ENCODE results near the gene KCNIP1.

The KCNIP1 gene

DNA sequence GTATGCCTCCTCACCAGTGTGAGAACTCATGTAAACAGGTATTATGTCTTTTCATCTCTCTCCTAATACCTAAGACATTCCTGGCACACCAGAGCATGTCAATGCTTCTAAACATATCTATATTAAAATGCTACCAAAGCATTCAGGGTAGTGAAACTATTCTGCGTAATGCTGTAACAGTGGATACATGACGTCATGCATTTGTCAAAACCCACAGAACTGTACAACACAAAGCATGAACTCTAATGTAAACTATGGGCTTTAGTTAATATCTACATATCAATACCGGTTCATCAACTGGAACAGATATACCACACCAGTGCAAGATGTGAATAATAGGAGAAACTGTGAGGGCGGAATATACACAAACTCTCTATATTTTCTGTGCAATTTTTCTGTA, 207.5 kb downstream of the KCNIP1 start:
- Histone ChIP-seq H3K36me3 (ENCODE audit: control insufficient read depth in 2 of 2, insufficient read depth in 1 of 2, low read length in 2 of 2) (no peaks in the 10 kb centered on the region), H3K4me3 (ENCODE audit: low read depth, low read length) (no peak overlapping the region), H3K4me1 (ENCODE audit: control insufficient read depth, insufficient read depth, low read length) (no peaks in the 10 kb centered on the region), H3K9me3 (ENCODE audit: control insufficient read depth, insufficient read depth, low read depth, low read length) (no peaks in the 10 kb centered on the region), H3K27ac (ENCODE audit: extremely low read depth, low read depth, low read length) (no peak overlapping the region)
- POLR2A ChIA-PET: no interaction called here
- TF ChIP-seq ZNF146 (tag by site-specific recombination; IDR thresholded peaks at IDR 0.05) (no peak), OVOL3 (tag by site-specific recombination; IDR thresholded peaks at IDR 0.05) (no peak), ZNF473 (tag by site-specific recombination; IDR thresholded peaks at IDR 0.05) (no peak), SP2 (tag by site-specific recombination; IDR thresholded peaks at IDR 0.05) (no peak), ZNF792 (tag by site-specific recombination; IDR thresholded peaks at IDR 0.05) (no peak), ZNF510 (tag by site-specific recombination; IDR thresholded peaks at IDR 0.05; ENCODE audit: insufficient replicate concordance) (no peak), ZNF660 (tag by site-specific recombination; IDR thresholded peaks at IDR 0.05) (no peak), ZNF239 (tag by site-specific recombination; IDR thresholded peaks at IDR 0.05) (no peak), ZNF600 (tag by site-specific recombination; IDR thresholded peaks at IDR 0.05) (no peak), ZNF140 (tag by site-specific recombination; IDR thresholded peaks at IDR 0.05) (no peak), ZNF341 (tag by site-specific recombination; IDR thresholded peaks at IDR 0.05; ENCODE audit: low read depth) (no peak), KLF7 (tag by site-specific recombination; IDR thresholded peaks at IDR 0.05; ENCODE audit: borderline replicate concordance) (no peak)
- TF ChIP-seq, protein P1, sequence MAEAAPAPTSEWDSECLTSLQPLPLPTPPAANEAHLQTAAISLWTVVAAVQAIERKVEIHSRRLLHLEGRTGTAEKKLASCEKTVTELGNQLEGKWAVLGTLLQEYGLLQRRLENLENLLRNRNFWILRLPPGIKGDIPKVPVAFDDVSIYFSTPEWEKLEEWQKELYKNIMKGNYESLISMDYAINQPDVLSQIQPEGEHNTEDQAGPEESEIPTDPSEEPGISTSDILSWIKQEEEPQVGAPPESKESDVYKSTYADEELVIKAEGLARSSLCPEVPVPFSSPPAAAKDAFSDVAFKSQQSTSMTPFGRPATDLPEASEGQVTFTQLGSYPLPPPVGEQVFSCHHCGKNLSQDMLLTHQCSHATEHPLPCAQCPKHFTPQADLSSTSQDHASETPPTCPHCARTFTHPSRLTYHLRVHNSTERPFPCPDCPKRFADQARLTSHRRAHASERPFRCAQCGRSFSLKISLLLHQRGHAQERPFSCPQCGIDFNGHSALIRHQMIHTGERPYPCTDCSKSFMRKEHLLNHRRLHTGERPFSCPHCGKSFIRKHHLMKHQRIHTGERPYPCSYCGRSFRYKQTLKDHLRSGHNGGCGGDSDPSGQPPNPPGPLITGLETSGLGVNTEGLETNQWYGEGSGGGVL (tag by site-specific recombination; IDR thresholded peaks at IDR 0.05): no peak
- TF ChIP-seq, protein P2, sequence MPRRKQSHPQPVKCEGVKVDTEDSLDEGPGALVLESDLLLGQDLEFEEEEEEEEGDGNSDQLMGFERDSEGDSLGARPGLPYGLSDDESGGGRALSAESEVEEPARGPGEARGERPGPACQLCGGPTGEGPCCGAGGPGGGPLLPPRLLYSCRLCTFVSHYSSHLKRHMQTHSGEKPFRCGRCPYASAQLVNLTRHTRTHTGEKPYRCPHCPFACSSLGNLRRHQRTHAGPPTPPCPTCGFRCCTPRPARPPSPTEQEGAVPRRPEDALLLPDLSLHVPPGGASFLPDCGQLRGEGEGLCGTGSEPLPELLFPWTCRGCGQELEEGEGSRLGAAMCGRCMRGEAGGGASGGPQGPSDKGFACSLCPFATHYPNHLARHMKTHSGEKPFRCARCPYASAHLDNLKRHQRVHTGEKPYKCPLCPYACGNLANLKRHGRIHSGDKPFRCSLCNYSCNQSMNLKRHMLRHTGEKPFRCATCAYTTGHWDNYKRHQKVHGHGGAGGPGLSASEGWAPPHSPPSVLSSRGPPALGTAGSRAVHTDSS (tag by site-specific recombination; IDR thresholded peaks at IDR 0.05): no peak
- TF ChIP-seq, protein P3, sequence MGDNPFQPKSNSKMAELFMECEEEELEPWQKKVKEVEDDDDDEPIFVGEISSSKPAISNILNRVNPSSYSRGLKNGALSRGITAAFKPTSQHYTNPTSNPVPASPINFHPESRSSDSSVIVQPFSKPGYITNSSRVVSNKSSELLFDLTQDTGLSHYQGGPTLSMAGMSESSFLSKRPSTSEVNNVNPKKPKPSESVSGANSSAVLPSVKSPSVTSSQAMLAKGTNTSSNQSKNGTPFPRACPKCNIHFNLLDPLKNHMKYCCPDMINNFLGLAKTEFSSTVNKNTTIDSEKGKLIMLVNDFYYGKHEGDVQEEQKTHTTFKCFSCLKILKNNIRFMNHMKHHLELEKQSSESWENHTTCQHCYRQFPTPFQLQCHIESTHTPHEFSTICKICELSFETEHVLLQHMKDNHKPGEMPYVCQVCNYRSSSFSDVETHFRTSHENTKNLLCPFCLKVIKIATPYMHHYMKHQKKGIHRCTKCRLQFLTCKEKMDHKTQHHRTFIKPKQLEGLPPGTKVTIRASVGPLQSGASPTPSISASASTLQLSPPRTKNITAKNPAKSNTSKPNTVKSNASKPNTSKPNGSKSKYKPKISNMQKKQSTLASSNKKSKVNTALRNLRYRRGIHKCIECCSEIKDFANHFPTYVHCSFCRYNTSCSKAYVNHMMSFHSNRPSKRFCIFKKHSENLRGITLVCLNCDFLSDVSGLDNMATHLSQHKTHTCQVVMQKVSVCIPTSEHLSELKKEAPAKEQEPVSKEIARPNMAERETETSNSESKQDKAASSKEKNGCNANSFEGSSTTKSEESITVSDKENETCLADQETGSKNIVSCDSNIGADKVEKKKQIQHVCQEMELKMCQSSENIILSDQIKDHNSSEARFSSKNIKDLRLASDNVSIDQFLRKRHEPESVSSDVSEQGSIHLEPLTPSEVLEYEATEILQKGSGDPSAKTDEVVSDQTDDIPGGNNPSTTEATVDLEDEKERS (tag by site-specific recombination; IDR thresholded peaks at IDR 0.05): no peak
- TF ChIP-seq, protein P4, sequence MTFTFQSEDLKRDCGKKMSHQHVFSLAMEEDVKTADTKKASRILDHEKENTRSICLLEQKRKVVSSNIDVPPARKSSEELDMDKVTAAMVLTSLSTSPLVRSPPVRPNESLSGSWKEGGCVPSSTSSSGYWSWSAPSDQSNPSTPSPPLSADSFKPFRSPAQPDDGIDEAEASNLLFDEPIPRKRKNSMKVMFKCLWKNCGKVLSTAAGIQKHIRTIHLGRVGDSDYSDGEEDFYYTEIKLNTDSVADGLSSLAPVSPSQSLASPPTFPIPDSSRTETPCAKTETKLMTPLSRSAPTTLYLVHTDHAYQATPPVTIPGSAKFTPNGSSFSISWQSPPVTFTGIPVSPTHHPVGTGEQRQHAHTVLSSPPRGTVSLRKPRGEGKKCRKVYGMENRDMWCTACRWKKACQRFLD (tag by site-specific recombination; IDR thresholded peaks at IDR 0.05): no peak
- TF ChIP-seq, protein P5, sequence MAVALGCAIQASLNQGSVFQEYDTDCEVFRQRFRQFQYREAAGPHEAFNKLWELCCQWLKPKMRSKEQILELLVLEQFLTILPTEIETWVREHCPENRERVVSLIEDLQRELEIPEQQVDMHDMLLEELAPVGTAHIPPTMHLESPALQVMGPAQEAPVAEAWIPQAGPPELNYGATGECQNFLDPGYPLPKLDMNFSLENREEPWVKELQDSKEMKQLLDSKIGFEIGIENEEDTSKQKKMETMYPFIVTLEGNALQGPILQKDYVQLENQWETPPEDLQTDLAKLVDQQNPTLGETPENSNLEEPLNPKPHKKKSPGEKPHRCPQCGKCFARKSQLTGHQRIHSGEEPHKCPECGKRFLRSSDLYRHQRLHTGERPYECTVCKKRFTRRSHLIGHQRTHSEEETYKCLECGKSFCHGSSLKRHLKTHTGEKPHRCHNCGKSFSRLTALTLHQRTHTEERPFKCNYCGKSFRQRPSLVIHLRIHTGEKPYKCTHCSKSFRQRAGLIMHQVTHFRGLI (tag by site-specific recombination; IDR thresholded peaks at IDR 0.05): no peak
- CTCF ChIA-PET: interaction anchor here (0.6 kb wide), 1 partner anchor 34 kb away, joined by 4 read pairs; no protein-coding TSS in a partner anchor

DNA sequence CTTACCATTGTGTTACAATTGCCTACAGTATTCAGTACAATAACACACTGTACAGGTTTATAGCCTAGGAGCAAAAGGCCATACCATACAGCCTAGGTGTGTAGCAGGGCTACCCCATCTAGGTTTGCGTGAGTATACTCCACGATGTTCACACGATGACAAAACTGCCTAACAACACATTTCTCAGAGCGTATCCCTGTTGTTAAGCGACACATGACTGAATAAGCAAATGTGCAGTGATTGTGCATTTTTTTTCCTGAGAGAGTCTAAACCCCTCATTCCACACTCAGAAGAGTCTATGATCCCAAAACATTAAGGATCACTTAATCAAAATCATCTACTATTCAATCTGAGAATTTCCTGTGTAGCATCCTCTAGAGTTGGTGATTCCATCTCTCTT, 211.3 kb downstream of the KCNIP1 start:
- ChIA-PET POLR2A (no interaction called here), CTCF (no interaction called here)
- TF ChIP-seq ZNF529 (tag by site-specific recombination; IDR thresholded peaks at IDR 0.05; ENCODE audit: insufficient replicate concordance) (no peak), ZNF394 (tag by site-specific recombination; IDR thresholded peaks at IDR 0.05; ENCODE audit: borderline replicate concordance) (no peak), ZNF530 (tag by site-specific recombination; IDR thresholded peaks at IDR 0.05; ENCODE audit: low read depth) (no peak), ZNF112 (tag by site-specific recombination; IDR thresholded peaks at IDR 0.05) (no peak)
- TF ChIP-seq, protein P6, sequence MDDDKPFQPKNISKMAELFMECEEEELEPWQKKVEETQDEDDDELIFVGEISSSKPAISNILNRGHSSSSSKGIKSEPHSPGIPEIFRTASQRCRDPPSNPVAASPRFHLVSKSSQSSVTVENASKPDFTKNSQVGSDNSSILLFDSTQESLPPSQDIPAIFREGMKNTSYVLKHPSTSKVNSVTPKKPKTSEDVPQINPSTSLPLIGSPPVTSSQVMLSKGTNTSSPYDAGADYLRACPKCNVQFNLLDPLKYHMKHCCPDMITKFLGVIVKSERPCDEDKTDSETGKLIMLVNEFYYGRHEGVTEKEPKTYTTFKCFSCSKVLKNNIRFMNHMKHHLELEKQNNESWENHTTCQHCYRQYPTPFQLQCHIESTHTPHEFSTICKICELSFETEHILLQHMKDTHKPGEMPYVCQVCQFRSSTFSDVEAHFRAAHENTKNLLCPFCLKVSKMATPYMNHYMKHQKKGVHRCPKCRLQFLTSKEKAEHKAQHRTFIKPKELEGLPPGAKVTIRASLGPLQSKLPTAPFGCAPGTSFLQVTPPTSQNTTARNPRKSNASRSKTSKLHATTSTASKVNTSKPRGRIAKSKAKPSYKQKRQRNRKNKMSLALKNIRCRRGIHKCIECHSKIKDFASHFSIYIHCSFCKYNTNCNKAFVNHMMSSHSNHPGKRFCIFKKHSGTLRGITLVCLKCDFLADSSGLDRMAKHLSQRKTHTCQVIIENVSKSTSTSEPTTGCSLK (tag by site-specific recombination; IDR thresholded peaks at IDR 0.05): no peak
- Histone ChIP-seq H3K27ac (ENCODE audit: extremely low read depth, low read depth, low read length) (no peak overlapping the region), H3K4me1 (ENCODE audit: control insufficient read depth, insufficient read depth, low read length) (no peaks in the 10 kb centered on the region), H3K36me3 (ENCODE audit: control insufficient read depth in 2 of 2, insufficient read depth in 1 of 2, low read length in 2 of 2) (no peaks in the 10 kb centered on the region), H3K4me3 (ENCODE audit: low read depth, low read length) (no peak overlapping the region), H3K9me3 (ENCODE audit: control insufficient read depth, insufficient read depth, low read depth, low read length) (no peaks in the 10 kb centered on the region)

Data from HEK293 (cell line).